HEK293T (cell line): ENCODE measurements around the gene ACVR2A.

Experiments
- CTCF ChIA-PET: fragments of 350-600 bp; formaldehyde crosslinking; extraction: SDS; loops from one replicate; lab custom pipeline; 2021; ENCODE audit warnings: antibody characterized with exemption, inconsistent platforms; lab: Yijun Ruan, JAX
- POLR2A ChIA-PET: fragments of 350-600 bp; formaldehyde crosslinking; extraction: SDS; loops from one replicate; lab custom pipeline; 2020; ENCODE audit warnings: antibody characterized with exemption, inconsistent platforms; lab: Yijun Ruan, JAX
- DNase-seq: peaks from one replicate; pipeline ENCODE4 v3.0.0; 2012; ENCODE audit warnings: mixed read lengths; ENCODE audit errors: extremely low spot score
- ARNT ChIP-seq: fragments of 450-650 bp; IDR thresholded peaks from 2 replicates; pipeline ENCODE4 v1.6.1; 2017; ENCODE audit warnings: mild to moderate bottlenecking
- BHLHE40 ChIP-seq: fragments of 450-650 bp; IDR thresholded peaks from 2 replicates; pipeline ENCODE4 v1.6.1; 2016; ENCODE audit warnings: mild to moderate bottlenecking, moderate library complexity, borderline replicate concordance
- CTBP1 ChIP-seq: fragments of 450-650 bp; IDR thresholded peaks from 2 replicates; pipeline ENCODE4 v1.6.1; 2016; ENCODE audit warnings: borderline replicate concordance
- ELF4 ChIP-seq: fragments of 450-650 bp; IDR thresholded peaks from 2 replicates; pipeline ENCODE4 v1.6.1; 2017; ENCODE audit warnings: antibody characterized with exemption
- FOXA1 ChIP-seq: fragments of 450-650 bp; IDR thresholded peaks from 2 replicates; pipeline ENCODE4 v1.6.1; 2016; ENCODE audit warnings: mild to moderate bottlenecking
- FOXK2 ChIP-seq: fragments of 450-650 bp; IDR thresholded peaks from 2 replicates; pipeline ENCODE4 v1.6.1; 2016; ENCODE audit warnings: mild to moderate bottlenecking
- FOXM1 ChIP-seq: fragments of 450-650 bp; IDR thresholded peaks from 2 replicates; pipeline ENCODE4 v1.6.1; 2017; ENCODE audit warnings: mild to moderate bottlenecking, borderline replicate concordance
- HDGF ChIP-seq: fragments of 450-650 bp; IDR thresholded peaks from 2 replicates; pipeline ENCODE4 v1.6.1; 2017; ENCODE audit warnings: antibody characterized with exemption, borderline replicate concordance
- L3MBTL2 ChIP-seq: fragments of 450-650 bp; conservative IDR thresholded peaks from 2 replicates; pipeline ENCODE4 v1.6.1; 2016; ENCODE audit warnings: mild to moderate bottlenecking
- LEF1 ChIP-seq: fragments of 450-650 bp; IDR thresholded peaks from 2 replicates; pipeline ENCODE4 v1.6.1; 2017; ENCODE audit warnings: mild to moderate bottlenecking, borderline replicate concordance
- NFRKB ChIP-seq: fragments of 450-650 bp; IDR thresholded peaks from 2 replicates; pipeline ENCODE4 v1.6.1; 2016; ENCODE audit warnings: mild to moderate bottlenecking, moderate library complexity
- SP1 ChIP-seq: fragments of 450-650 bp; IDR thresholded peaks from 2 replicates; pipeline ENCODE4 v1.6.1; 2017
- SUZ12 ChIP-seq: fragments of 450-650 bp; IDR thresholded peaks from 2 replicates; pipeline ENCODE4 v1.6.1; 2016; ENCODE audit warnings: mild to moderate bottlenecking
- TARDBP ChIP-seq: fragments of 450-650 bp; IDR thresholded peaks from 2 replicates; pipeline ENCODE4 v1.6.1; 2016
- ZNF384 ChIP-seq: fragments of 450-650 bp; IDR thresholded peaks from 2 replicates; pipeline ENCODE4 v1.6.1; 2016
- TF ChIP-seq, protein P1 (sequence below): fragments of 450-650 bp; IDR thresholded peaks from 2 replicates; pipeline ENCODE4 v1.6.1; 2016

Gene ACVR2A

DNA sequence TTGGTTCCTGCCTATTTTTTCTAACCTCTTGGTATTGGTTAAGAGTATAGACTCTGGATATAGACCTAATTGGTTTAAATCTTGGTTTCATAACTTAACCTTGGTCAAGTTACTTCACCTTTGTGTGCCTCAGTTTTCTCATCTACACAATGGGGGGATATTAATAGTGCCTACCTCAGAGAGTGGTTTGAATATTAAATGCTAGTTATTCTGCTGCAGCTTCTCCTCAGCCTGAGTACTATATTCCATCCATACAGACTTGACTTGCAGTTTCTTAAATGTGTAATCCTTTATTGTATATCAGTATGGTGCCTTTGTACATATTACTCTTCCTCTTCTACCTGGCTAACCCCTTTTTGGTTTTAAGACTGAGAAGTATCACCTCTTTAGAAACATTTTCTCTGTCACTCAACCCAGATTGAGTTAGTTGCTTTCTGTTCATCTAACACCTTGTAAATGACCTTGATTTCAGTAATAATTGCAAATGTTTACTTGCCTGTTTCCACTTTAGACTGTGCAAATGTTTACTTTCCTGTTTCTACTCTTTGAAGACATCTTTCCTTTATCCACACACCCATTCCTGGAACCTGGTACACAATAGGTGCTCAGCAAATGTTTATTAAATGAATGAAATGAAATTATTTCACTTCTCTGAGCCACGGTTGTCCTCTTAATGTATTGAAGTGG, 6.6 kb downstream of the ACVR2A start:
- DNase-seq, result no peak
- CTCF ChIA-PET, result no interaction called here
- TF ChIP-seq NFRKB (no peak), SUZ12 (no peak), FOXM1 (no peak), ELF4 (no peak), TARDBP (no peak), L3MBTL2 (no peak), BHLHE40 (no peak), HDGF (no peak), FOXA1 (no peak), ARNT (no peak), ZNF384 (no peak), LEF1 (no peak), CTBP1 (no peak), FOXK2 (no peak), SP1 (no peak)
- TF ChIP-seq, protein P1, sequence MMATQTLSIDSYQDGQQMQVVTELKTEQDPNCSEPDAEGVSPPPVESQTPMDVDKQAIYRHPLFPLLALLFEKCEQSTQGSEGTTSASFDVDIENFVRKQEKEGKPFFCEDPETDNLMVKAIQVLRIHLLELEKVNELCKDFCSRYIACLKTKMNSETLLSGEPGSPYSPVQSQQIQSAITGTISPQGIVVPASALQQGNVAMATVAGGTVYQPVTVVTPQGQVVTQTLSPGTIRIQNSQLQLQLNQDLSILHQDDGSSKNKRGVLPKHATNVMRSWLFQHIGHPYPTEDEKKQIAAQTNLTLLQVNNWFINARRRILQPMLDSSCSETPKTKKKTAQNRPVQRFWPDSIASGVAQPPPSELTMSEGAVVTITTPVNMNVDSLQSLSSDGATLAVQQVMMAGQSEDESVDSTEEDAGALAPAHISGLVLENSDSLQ, result no peak
- POLR2A ChIA-PET, result no interaction called here

DNA sequence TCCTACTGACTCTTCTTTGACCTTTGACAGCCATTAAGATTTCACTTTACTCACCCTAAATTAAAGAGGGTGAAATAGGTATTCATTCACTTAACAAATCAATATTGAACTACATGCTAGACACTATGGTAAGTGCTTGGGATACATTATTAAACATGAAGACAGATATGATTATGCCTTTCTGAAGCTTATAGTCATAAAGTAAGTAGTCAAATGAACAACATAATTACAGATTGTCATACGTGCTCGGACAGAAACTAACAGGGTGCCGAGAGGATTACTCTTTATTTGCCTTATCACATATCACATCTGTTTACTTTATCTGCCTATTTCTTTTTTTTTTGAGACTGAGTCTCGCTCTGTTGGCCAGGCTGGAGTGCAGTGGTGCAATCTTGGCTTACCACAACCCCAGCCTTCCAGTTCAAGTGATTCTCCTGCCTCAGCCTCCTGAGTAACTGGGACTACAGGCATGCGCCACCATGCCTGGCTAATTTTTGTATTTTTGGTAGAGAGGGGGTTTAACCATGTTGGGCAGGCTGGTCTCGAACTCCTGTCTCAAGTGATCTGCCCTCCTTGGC, 9.8 kb downstream of the ACVR2A start:
- CTCF ChIA-PET, result interaction anchor here (0.7 kb wide), 1 partner anchor 927 kb away, joined by 4 read pairs; no protein-coding TSS in a partner anchor
- DNase-seq, result no peak
- TF ChIP-seq L3MBTL2 (no peak), ZNF384 (0 out of 2 replicates have a peak, but pooled peaks have one; percentile 35), LEF1 (no peak)
- TF ChIP-seq, protein P1, result peak; percentile 34; the same call in 1 of the 2 replicates
- POLR2A ChIA-PET, result interaction anchor here (0.5 to 2.5 kb wide), 3 partner anchors 10 to 1733 kb away, joined by 3 to 8 read pairs (median 3); partner anchors contain the start of genes ACVR2A and MMADHC

DNA sequence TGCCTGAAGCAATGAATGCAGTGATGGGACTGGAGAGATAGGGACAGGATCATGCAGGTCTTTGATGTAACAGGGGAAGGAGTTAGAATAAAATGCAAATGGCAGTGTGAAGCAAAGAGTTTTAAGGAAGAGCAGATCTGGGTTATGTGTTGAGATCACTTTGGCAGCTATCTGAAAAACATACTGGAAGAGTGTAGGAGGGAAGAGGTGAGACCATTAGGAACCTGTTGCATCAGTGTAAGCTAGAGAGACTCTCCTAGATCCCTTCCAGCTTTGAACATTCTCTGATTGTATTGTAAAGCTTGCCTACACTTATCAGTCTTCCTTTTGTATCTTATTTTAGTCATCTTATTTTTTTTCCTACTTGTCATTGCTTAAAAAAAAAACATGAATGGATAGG, 10.5 kb downstream of the ACVR2A start:
- TF ChIP-seq FOXK2, result no peak
- no peak for TF ChIP-seq FOXM1
- TF ChIP-seq ELF4, result no peak
- TF ChIP-seq LEF1, result no peak
- TF ChIP-seq BHLHE40, result no peak
- no peak for TF ChIP-seq L3MBTL2
- TF ChIP-seq NFRKB, result no peak
- no peak for TF ChIP-seq ARNT
- no peak for TF ChIP-seq ZNF384
- no peak for TF ChIP-seq HDGF
- TF ChIP-seq SP1, result no peak
- no peak for TF ChIP-seq FOXA1
- no peak for TF ChIP-seq CTBP1
- no peak for TF ChIP-seq SUZ12
- TF ChIP-seq, protein P1, result no peak
- no peak for TF ChIP-seq TARDBP
- no peak for DNase-seq
- ChIA-PET CTCF (no interaction called here), POLR2A (interaction anchor here (0.5 to 2.5 kb wide), 3 partner anchors 10 to 1732 kb away, joined by 3 to 8 read pairs (median 3); partner anchors contain the start of genes ACVR2A and MMADHC)

DNA sequence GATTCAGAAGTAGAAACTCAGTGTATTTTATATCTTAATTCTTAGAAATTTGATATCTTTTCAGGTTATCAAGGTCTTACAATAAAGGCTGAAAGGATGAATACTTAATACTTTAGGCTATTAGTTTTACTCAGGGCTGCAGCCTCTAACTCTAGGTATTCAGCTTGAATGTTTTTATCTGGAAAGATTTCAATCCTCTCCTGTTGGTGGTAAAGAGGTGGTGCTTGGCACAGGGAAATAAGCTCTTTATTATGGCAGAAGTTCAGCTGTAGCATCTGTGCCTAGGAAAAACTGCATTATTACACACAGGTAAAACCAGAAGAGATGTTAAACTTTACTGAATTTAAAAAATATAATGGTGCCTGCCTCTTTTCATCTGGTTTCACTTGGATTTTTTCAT, 11.1 kb downstream of the ACVR2A start:
- ChIA-PET CTCF (no interaction called here), POLR2A (interaction anchor here (1.0 to 2.5 kb wide), 2 partner anchors 11 to 1732 kb away, joined by 3 to 8 read pairs; partner anchors contain the start of genes ACVR2A and MMADHC)
- no peak for DNase-seq
- TF ChIP-seq ZNF384, result no peak

DNA sequence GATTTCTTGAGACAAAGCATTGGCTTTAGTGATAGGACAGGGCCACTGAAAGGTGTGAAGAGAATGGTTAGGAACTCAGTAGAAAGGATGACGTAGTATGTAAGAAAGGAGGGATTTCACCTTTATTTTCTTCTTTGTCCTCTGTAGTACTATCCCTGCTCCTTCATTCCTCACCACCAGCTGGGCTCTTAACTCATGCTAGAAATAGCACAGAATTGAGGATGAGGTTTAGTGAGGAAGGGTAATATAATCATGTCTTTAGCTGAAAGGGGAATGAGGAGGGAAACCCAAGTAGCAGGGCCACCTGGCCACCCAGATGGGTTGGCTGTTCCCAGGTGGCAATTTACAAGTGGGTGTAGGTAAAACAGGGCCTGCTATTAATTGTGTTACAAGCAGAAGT, 15.2 kb downstream of the ACVR2A start:
- no peak for TF ChIP-seq HDGF
- TF ChIP-seq NFRKB, result no peak
- TF ChIP-seq CTBP1, result no peak
- no peak for TF ChIP-seq FOXK2
- no peak for TF ChIP-seq TARDBP
- no peak for TF ChIP-seq ZNF384
- TF ChIP-seq, protein P1, result no peak
- no peak for TF ChIP-seq L3MBTL2
- no peak for TF ChIP-seq ELF4
- no peak for TF ChIP-seq SUZ12
- no peak for TF ChIP-seq ARNT
- ChIA-PET POLR2A (no interaction called here), CTCF (no interaction called here)
- no peak for DNase-seq
